Memory B cell (primary cell): ENCODE data around the gene LPP.

ENCODE experiments used
- ATAC-seq: fragments of 150-1000 bp; cut with Tn5 transposase; 2 replicates; pipeline ENCODE4 v1.10.0; 2021; ENCODE audit warnings: low read depth, mild to moderate bottlenecking, moderate library complexity
- DNase-seq, 2 donors: peaks; one replicate each; pipeline ENCODE4 v3.0.0; 2022; ENCODE audit warnings: low spot score in 2 of 2
- H3K27ac Mint-ChIP-seq: one replicate; pipeline ENCODE4 v1.8.0; 2022; ENCODE audit warnings: mild to moderate bottlenecking, moderate library complexity, mixed read lengths
- H3K27me3 Mint-ChIP-seq: one replicate; pipeline ENCODE4 v1.8.0; 2022; ENCODE audit warnings: mixed read lengths
- H3K36me3 Mint-ChIP-seq: one replicate; pipeline ENCODE4 v1.8.0; 2022; ENCODE audit warnings: mild to moderate bottlenecking, mixed read lengths
- H3K4me1 Mint-ChIP-seq: one replicate; pipeline ENCODE4 v1.8.0; 2022; ENCODE audit warnings: mixed read lengths
- H3K4me3 Mint-ChIP-seq: one replicate; pipeline ENCODE4 v1.8.0; 2022; ENCODE audit warnings: mild to moderate bottlenecking, moderate library complexity, mixed read lengths
- H3K9me3 Mint-ChIP-seq: one replicate; pipeline ENCODE4 v1.8.0; 2022; ENCODE audit warnings: mixed read lengths

Gene LPP

GRCh38 chr3:188772886-188773285, 618.9 kb downstream of the LPP start:
- no peak for ATAC-seq

GRCh38 chr3:188775412-188775811, 621.5 kb downstream of the LPP start:
- Mint-ChIP-seq H3K27ac (no peak overlapping the region), H3K27me3 (no peaks in the 10 kb centered on the region), H3K36me3 (peaks cover 8% of the 10 kb centered on the region), H3K9me3 (no peaks in the 10 kb centered on the region), H3K4me1 (peaks cover 3% of the 10 kb centered on the region), H3K4me3 (no peak overlapping the region)
- ATAC-seq (no peak), DNase-seq (no peak)

More at GRCh38 chr3:188772886-188773285, 618.9 kb downstream of the LPP start:
- Mint-ChIP-seq H3K9me3 (no peaks in the 10 kb centered on the region), H3K36me3 (peaks cover 9% of the 10 kb centered on the region), H3K27ac (no peak overlapping the region), H3K27me3 (no peaks in the 10 kb centered on the region), H3K4me1 (peaks cover 5% of the 10 kb centered on the region), H3K4me3 (no peak overlapping the region)
- DNase-seq: no peak

GRCh38 chr3:188776447-188776846, 622.5 kb downstream of the LPP start:
- Mint-ChIP-seq H3K27ac (no peak overlapping the region), H3K9me3 (no peaks in the 10 kb centered on the region), H3K4me1 (peaks cover 3% of the 10 kb centered on the region), H3K27me3 (no peaks in the 10 kb centered on the region), H3K4me3 (no peak overlapping the region), H3K36me3 (peaks cover 16% of the 10 kb centered on the region)
- DNase-seq (no peak), ATAC-seq (no peak)

GRCh38 chr3:188778091-188778852, 624.3 kb downstream of the LPP start:
- DNase-seq (no peak), ATAC-seq (no peak)
- H3K36me3 Mint-ChIP-seq: peaks cover 8% of the 10 kb centered on the region
- no peaks in the 10 kb centered on the region for H3K9me3 Mint-ChIP-seq
- peaks cover 7% of the 10 kb centered on the region for H3K4me1 Mint-ChIP-seq
- no peak overlapping the region for H3K4me3 Mint-ChIP-seq
- no peaks in the 10 kb centered on the region for H3K27me3 Mint-ChIP-seq
- H3K27ac Mint-ChIP-seq: no peak overlapping the region

- Mint-ChIP-seq H3K27me3 (no peaks in the 10 kb centered on the region), H3K9me3 (peaks cover 2% of the 10 kb centered on the region), H3K36me3 (peaks cover 8% of the 10 kb centered on the region), H3K27ac (no peak overlapping the region), H3K4me1 (peaks cover 7% of the 10 kb centered on the region), H3K4me3 (no peak overlapping the region)
- DNase-seq: no peak
- no peak for ATAC-seq
Measured at GRCh38 chr3:188779281-188779980, 625.5 kb downstream of the LPP start.

GRCh38 chr3:188780193-188781147, 626.5 kb downstream of the LPP start:
- H3K36me3 Mint-ChIP-seq: peaks cover 8% of the 10 kb centered on the region
- DNase-seq (no peak), ATAC-seq (no peak)
- H3K27ac Mint-ChIP-seq: no peak overlapping the region
- H3K4me1 Mint-ChIP-seq: peaks cover 7% of the 10 kb centered on the region
- H3K9me3 Mint-ChIP-seq: peaks cover 2% of the 10 kb centered on the region
- H3K27me3 Mint-ChIP-seq: no peaks in the 10 kb centered on the region
- no peak overlapping the region for H3K4me3 Mint-ChIP-seq

- peak overlapping the region; percentile 14 for H3K27ac Mint-ChIP-seq
- H3K4me3 Mint-ChIP-seq: no peak overlapping the region
- H3K4me1 Mint-ChIP-seq: peaks cover 7% of the 10 kb centered on the region
- H3K27me3 Mint-ChIP-seq: no peaks in the 10 kb centered on the region
- peaks cover 2% of the 10 kb centered on the region for H3K9me3 Mint-ChIP-seq
- peaks cover 8% of the 10 kb centered on the region for H3K36me3 Mint-ChIP-seq
- no peak for ATAC-seq
- no peak for DNase-seq
Measured at GRCh38 chr3:188782613-188783124, 628.7 kb downstream of the LPP start.

- no peaks in the 10 kb centered on the region for H3K36me3 Mint-ChIP-seq
- peaks cover 2% of the 10 kb centered on the region for H3K9me3 Mint-ChIP-seq
- DNase-seq (no peak), ATAC-seq (no peak)
- peaks cover 7% of the 10 kb centered on the region for H3K4me1 Mint-ChIP-seq
- no peak overlapping the region for H3K27ac Mint-ChIP-seq
- H3K27me3 Mint-ChIP-seq: no peaks in the 10 kb centered on the region
- H3K4me3 Mint-ChIP-seq: no peak overlapping the region
Measured at GRCh38 chr3:188786424-188786823, 632.5 kb downstream of the LPP start.

- H3K4me3 Mint-ChIP-seq: no peak overlapping the region
- ATAC-seq (no peak), DNase-seq (no peak)
- no peak overlapping the region for H3K27ac Mint-ChIP-seq
- no peaks in the 10 kb centered on the region for H3K4me1 Mint-ChIP-seq
- H3K27me3 Mint-ChIP-seq: no peaks in the 10 kb centered on the region
- H3K9me3 Mint-ChIP-seq: peaks cover 2% of the 10 kb centered on the region
- H3K36me3 Mint-ChIP-seq: peaks cover 4% of the 10 kb centered on the region
Measured at GRCh38 chr3:188788621-188789081, 634.7 kb downstream of the LPP start.

- no peaks in the 10 kb centered on the region for H3K9me3 Mint-ChIP-seq
- DNase-seq: no peak
- H3K36me3 Mint-ChIP-seq: peaks cover 4% of the 10 kb centered on the region
- H3K27ac Mint-ChIP-seq: no peak overlapping the region
- H3K27me3 Mint-ChIP-seq: no peaks in the 10 kb centered on the region
- H3K4me3 Mint-ChIP-seq: no peak overlapping the region
- H3K4me1 Mint-ChIP-seq: no peaks in the 10 kb centered on the region
- ATAC-seq: no peak
Measured at GRCh38 chr3:188789251-188789650, 635.3 kb downstream of the LPP start.

- no peak for ATAC-seq
- Mint-ChIP-seq H3K27ac (no peak overlapping the region), H3K27me3 (no peaks in the 10 kb centered on the region)
Measured at GRCh38 chr3:188791311-188791710, 637.4 kb downstream of the LPP start.

GRCh38 chr3:188792793-188793192, 638.8 kb downstream of the LPP start:
- Mint-ChIP-seq H3K4me1 (peaks cover 10% of the 10 kb centered on the region), H3K9me3 (no peaks in the 10 kb centered on the region), H3K4me3 (no peak overlapping the region), H3K27ac (no peak overlapping the region), H3K27me3 (no peaks in the 10 kb centered on the region), H3K36me3 (peaks cover 4% of the 10 kb centered on the region)
- ATAC-seq: no peak
- DNase-seq: no peak

More at GRCh38 chr3:188791311-188791710, 637.4 kb downstream of the LPP start:
- peaks cover 7% of the 10 kb centered on the region for H3K4me1 Mint-ChIP-seq
- H3K4me3 Mint-ChIP-seq: no peak overlapping the region
- no peak for DNase-seq
- H3K9me3 Mint-ChIP-seq: no peaks in the 10 kb centered on the region
- peaks cover 4% of the 10 kb centered on the region for H3K36me3 Mint-ChIP-seq

- Mint-ChIP-seq H3K27ac (peak overlapping the region; percentile 3), H3K9me3 (no peaks in the 10 kb centered on the region), H3K27me3 (no peaks in the 10 kb centered on the region), H3K4me1 (peaks cover 10% of the 10 kb centered on the region), H3K36me3 (peaks cover 9% of the 10 kb centered on the region), H3K4me3 (no peak overlapping the region)
- DNase-seq: no peak
- ATAC-seq: peak; percentile 94
Measured at GRCh38 chr3:188796122-188796631, 642.2 kb downstream of the LPP start.
